COLO829 (cell line): Measurements from ENCODE around the gene ADAMTS2.

Experiments
- DNase-seq: peaks from one replicate; pipeline ENCODE4 v3.0.0; 2012; ENCODE audit warnings: low spot score

ADAMTS2 gene

DNA sequence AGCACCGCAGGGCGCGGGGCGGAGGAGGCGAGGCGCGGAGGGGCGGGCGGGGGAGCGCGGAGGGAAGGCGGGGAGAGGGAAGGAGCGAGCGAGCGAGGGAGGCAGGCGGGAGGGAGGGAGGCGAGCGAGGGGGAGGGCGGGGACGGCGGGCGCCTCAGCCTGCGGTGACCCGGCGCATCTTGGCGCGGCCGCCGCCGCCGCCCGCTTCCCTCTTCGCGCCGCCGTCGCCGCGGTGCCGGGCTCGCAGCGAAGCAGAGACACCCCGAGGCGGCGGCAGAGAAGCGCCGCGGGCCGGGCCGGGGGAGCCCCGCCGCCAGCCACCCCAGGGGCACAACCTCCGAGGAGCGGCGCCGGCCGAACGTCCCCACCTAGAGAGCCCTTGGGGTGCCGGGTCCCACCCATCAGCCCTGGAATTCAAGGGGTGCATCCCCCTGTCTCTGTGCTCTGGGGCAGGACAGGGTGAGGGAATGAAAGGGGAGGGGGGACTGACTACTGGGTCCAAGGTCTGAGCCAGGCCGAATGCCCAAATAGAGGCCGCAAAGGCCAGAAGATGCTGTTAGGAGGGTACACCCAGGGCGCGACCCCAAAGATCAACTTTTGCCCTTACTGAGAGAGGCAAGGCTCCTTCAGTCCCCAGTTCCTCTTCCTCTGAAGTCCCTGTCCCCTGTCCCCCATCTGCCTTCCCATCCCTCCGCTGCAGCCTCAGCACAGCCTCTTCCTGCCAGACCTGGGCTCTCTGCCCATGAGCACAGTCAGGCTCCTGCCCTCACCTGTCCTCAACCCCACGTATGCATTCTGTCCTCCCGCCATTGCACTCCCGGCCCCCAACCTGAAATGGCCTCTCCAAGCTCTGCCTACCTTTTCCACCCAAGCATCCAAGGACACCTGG, at the start of gene ADAMTS2:
TSS of gene ADAMTS2 (minus strand) at position 29 of the 889 bp plus-strand sequence. CDS start 133 bp downstream, outside the sequence.
- no peak for DNase-seq

DNA sequence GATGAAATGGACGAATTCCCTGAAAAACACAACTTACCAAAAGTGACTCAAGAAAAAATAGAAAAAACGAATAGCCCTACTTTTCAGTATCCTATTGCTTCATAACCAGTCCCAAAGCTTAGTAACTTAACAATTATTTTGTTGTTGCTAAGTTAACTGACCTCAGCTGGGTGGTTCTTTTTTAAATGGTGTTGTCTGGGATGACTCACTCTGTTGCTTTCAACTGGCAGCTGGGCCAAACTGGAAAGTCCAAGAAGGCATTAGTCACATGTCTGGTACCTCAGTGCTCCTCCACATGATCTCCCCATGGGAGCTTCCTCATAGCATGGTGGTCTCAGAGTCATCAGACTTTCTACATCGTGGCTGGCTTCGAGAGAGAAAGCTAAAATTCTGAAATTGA, 47.8 kb upstream of the ADAMTS2 start:
- no peak for DNase-seq

DNA sequence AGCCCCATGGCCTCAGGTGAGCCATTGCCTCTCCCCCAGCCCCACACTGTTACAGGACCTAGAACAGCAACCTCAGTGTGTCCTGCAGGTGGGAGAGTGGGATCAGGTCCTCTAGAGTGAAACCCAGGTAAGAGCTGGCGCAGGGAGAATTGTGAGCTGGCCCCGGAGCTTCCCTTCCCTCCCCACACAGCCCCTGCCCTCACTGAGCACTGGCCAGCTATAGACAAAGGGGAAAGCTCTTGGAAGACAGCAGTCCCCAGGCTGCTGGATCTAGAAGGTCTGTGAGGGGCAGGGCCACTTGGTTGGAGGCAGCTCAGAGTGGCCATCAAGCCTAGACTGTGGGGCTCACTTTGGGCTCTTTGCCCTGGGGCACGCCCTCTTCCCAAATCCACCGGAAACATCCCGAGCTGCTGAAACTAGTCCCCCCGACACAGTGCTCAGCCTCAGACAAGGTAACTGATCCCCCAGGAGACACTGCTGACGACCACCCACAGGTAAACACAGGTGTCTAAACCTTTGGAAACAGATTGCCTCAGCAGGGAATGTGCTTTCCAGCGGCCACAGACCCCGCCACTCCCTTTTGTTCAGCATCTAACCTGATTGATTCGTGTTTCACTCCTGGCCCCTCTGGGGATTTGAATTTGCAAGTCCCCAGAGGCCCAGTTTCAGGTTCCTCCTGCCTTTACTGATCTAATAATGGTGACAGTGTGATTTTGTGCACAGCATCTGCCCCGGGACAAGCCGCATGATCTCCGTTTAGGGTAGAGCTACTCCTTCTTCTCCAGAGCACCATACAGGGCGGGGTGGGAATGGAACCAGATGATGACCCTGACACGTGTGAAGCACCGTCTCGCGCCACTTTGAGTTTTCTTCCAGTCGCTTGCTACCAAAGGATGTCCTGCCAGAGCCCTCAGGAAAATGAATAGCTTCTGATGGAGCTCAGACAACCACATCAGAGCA, 42.2 kb upstream of the ADAMTS2 start:
- no peak for DNase-seq

DNA sequence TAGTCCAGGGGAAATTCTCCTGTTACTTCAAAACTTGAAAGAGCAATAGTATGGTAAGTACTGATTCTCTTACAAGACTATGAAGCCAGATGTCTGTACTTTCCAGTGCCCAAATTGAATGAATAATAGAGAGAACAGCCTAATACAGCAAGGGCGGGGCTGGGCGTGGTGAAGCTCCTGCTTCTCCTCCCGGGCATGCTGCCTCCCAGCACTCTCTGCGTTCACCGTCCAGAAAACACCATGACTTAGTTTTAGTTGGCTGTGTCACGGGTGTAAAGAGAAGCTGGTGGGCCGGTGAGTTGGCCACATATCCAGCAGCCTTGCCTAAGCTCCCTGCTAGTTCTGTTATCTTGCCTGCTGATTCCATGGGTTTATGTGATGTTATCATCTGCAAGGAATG, 40.7 kb upstream of the ADAMTS2 start:
- no peak for DNase-seq

DNA sequence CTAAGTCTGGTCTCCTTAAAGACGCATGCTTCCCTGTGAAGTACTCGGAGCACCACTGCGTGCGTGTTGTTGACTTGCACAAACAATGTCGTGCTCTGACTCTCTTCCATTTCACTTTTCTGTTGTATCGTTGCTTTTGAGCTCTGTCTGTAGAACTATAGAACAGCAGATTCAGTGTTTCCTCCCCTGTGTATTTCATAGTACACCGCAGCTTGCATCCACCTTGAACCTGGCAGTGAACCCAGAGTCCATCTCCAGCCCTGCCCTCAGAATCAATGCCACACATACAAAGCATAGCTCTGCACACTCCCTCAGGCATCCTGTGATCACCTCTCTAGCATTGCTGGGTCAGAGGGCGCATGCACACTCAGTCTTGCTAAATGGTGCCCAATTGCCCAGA, 37.2 kb upstream of the ADAMTS2 start:
- no peak for DNase-seq

DNA sequence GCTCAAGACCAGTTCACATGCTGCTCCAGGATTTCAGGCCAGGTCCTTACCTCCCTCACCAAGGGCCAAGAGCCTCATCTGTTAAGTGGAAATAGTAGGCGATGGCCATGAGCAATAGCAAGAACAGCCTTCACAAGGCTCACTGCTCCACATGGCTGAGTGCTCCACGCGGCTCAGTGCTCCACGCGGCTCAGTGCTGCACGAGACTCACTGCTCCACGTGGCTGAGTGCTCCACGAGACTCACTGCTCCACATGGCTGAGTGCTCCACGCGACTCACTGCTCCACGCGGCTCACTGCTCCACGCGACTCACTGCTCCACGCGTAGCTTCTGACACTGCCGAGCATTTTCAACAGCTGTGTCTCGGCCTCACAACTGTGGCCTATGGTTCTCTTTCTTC, 36.4 kb upstream of the ADAMTS2 start:
- no peak for DNase-seq

DNA sequence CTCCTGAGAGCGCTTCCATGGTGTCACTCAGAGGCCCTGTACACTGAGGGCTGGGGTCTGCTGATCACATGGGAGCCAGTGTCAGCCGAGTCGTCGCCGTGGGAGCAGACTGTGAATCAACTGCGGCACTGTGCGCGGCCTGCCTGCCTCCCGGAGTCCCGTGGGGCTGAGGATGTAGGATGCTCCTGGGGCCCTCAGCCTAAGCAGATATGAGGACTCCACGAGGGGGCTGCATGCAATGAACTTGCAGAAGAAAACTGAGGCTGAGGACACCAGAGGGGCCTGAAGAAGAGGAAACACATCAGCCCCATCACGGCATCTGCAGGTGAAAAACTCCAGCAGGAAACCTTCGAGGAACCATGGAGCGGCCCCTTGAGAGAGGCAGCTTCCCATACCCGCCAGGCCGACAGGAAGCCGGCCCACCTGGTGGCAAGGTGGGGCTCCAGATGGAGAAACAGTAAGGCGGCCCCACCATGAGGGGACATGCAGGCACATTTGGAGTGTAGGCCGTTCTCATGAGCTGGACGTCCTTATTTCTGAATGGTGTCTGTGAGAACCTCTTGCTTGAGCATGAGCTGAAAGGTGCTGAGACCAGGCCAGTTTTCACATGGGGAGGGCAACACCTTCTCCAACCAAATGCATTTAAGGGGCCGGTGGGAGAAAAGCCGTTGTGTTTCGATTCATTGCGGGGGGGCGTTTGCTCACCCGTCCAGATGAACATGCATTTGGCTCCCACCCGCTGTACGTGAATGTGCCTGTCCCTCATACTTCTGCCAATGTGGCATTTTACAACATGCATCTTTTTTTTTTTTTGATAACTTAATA, 35.2 kb upstream of the ADAMTS2 start:
- DNase-seq = no peak

DNA sequence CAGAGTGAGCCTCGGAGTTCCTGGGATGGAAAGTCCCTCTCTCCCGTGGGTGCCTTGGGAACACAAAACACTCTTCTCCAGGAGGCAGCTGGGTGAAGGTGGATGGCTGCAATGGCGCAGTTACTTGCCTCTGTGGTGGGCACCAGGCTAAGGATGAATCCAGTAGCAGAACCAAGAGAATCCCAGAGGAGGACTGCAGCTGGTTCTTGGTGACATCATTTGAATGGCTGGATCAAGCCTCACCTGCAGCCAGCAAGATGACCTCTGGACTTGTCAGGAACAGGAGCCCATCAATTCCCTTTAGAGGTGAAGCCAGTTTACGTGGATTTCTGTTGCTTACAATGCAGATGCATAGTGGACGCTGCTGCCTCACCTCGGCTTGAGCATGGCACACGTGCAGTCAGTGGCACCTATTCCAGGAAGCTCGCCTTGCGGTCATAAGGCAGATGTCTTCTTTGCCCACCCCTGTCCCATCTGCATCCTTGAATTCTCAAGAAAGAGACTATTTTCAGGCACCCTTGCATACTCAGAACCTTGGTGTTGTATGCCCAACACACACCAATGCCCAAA, 34.1 kb upstream of the ADAMTS2 start:
- no peak for DNase-seq

DNA sequence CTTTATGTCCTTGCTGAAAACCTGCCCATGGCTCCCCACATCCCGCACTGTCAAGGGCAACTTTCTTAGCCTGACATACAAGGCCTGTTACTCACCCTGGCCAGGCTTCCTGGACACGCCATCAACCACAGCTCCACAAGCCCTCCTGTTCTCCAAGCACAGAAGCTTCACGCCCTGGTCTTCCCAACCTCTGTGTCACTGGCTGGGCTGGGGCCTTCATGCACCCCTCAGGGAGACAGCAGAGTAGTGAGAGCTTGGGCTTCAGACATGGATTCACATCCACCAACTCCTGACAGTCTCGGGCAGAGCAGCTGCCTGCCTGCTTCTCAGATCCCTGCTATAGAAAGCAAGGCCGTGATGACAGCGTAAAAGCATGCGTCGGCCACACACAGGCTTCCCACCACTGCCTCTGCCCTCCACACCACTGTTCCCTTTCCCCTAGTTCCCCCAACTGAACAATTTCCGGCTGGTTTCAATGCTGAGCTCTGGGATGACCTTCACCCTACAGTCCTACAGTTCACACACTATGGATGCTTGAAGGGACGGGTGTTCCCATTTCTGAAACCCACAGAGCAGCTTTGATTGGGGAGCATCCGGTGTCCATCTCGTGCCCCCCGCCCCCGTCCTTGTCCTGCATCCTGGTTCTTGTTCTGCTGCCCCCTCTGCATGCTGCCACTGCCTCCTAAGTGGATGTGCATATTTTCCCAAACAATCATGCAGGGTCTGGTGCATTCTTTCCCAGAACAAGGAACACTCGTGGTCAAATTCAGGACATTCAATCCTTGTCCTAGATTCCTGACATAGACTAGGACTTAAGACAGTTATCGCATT, 33.4 kb upstream of the ADAMTS2 start:
- DNase-seq = no peak

DNA sequence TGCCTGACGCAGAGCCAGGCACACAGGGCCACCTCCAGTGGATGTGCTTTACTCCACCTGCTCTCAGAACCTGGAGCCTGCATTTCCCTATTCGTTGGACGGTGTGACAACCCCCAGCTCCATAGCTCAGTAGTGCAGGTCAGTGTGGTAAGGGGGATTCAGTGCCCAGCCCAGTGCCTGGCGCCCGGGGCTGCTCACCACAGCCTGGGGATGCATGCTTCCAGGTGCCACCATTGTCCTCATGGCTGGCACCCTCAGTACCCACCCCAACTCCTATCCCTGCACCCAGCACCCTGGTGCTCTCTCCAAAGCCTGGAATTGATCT, 32.8 kb upstream of the ADAMTS2 start:
- no peak for DNase-seq

DNA sequence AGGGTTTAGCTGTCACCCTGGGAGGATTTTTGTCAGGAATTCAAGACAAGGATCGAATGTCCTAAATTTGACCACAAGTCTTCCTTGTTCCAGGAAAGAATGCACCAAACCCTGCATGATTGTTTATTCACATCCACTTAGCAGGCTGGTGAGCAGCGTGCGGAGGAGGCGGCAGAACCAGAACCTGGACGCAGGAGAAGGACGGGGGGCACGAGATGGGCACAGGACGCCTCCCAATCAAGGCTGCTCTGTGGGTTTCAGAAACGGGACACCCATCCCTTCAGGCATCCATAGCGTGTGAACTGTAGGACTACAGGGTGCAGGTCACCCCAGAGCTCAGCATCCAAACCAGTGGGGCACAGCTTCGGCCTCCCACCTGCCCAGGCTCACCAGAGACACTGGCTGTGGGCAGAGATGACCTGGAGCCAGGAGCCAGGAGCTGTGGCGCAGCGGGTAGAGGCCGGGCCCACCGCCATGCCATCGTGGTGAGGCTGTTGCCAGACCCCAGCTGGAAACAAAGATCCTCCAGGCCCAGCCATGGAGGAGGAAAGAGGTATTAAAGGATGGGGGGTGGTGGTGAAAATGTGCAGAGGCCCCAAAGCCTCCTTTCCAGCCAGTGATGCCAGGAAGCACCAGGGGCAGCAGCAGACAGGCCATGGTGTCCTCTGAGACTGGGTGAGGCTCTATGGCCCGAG, 32.3 kb upstream of the ADAMTS2 start:
- no peak for DNase-seq

DNA sequence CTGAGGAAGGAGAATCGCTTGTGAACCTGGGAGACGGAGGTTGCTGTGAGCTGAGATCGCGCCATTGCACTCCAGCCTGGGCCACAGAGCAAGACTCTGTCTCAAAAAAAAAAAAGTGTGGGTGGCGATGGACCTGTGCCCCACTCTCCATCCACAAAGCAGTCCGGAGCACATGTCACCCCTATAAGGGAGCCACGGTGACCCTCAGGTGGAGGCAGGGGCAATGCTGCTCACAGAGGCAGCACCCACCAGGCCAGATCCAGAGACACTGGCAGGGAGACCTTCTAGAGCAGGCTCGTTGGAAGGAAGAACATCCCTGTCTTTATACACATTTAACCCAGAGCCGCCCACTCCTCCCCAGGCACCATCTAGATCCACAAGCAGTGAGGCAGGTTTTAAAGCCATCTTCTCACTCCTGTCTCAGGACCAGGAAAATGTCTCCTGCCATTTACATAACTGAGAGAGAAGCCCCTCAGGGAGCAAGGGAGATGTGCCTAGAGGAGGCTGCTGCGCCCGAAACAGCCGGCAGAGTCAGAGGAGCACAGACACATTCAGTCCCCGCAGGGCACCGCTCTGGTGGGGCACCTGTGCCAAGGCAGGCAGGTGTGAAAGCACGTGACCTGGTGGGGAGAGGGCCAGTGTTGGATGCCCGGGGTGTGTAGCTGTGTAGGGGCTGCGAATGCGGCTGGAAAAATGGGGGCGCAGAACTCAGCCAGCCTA, 31.6 kb upstream of the ADAMTS2 start:
- no peak for DNase-seq

DNA sequence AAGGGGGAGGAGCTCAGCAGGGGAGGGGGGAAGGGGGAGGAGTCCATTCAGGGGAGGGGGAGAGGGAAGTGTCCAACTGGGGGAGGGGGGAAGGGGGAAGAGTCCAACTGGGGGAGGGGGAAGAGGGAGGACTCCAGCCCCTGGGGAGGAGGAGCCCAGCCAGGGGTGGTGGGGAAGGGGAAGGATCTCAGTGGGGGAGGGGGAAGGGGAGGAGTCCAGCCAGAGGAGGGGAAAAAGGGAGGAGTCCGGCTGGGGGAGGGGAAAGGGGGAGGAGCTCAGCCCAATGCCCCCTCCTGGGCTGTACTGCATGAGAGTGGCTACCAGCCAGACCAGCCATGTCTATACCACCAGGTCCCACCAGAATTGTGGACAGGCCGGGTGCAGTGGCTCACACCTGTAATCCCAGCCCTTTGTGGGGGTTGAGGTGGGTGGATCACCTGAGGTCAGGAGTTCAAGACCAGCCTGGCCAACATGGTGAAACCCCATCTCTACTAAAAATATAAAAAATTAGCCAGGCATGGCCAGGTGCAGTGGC, 30.6 kb upstream of the ADAMTS2 start:
- DNase-seq = no peak

DNA sequence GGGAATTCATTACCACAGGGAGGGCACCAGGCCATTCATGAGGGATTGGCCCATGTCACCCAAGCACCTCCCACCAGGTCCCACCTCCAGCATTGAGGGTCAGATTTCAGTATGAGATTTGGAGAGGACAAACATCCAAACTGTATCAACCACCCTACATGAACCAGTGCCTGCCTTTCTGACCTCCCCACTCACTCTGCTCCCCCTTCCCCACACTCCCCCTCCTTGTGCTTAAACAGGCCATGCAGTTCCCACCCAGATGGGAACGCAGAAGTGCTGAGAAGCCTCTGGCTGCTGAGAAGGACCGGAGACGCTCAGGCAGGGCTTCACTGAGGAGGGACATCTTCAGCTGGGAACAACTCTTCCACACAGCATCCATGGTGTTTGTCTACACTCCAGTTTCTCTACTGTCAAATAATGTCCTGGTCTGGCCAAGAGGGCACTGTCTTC, 30.0 kb upstream of the ADAMTS2 start:
- no peak for DNase-seq

DNA sequence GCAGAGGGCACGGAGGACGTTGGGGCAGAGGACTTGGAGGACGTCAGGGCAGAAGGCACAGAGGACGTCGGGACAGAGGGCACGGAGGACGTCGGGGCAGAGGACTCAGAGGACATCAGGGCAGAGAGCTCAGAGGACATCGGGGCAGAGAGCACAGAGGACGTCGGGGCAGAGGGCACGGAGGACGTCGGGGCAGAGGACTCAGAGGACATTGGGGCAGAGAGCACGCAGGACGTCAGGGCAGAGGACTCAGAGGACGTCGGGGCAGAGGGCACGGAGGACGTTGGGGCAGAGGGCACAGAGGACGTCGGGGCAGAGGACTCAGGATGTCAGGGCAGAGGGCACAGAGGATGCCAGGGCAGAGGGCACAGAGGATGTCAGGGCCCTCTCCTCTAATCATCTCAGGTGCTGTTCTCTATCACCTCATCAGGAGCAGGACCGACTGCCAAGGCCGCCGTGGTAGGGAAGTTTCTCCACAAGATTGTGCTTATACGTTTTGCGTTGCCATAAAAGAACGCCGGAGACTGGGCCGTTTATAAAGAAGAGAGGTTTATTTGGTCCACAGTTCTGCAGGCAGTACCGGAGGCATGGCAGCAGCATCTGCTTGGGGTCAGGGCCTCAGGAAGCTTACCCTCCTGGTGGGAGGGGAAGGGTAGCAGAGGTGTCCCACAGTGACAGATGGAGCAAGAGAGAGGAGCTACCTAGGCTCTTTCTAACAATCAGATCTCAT, 29.4 kb upstream of the ADAMTS2 start:
- DNase-seq = no peak

DNA sequence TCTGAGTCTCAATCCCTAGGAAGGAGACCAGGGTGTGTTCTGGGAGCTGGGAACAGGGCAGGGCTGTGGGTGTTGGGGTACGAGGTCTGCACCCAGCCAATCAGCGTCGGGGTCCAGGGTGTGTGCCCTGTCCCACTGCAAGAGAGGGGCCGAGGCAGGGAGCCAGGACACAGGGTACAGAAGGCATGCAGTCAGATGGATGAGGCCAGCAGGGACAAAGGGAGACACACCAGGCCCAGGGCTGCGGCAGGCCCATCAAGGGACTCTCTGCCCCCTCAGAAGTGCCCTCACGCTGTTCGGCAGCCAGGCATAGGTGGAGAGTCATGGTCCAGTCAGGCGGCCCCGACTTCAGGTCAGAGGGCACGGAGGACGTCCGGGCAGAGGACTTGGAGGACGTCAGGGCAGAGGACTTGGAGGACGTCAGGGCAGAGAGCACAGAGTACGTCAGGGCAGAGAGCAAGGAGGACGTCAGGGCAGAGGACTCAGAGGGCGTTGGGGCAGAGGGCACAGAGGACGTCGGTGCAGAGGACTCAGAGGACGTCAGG, 28.8 kb upstream of the ADAMTS2 start:
- no peak for DNase-seq

DNA sequence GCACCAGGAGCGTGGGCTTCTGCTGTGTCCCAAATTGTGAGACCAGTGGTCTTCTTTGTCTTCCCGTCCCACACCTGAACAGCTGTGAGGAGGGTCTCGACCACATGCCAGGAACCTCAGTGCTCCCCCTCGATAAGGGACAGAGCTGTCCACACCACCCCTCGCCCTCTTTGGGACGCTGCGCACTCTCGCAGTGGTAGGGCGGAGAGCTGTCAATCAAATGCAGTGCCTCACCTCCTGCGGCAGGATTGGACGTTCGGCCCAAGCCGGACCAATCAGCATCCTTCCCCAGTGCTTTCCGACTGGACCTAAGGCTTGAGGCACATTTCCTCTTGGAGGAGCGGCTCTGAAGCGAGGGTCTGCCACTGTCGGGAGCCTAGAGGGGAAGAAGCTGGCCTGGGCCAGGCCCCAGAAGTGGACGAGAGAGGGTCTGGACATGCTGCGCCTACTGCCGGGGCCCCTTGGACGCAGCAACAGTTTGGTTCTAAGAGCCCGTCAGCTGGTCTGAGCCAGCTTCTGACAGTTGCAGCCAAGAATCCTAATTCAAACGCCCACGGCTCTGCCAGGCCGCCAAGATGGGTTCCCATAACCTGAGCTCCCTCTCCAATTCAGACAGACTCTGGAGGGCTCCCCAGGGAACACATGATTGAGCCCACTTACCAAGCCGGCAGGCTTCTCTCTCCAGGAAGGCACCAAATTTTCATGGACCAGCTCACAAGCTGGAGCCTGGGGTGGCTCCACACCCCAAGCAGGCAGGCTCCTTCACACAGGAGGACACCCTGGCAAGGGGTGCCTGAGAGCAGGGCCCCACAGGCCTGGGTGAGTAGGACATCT, 28.1 kb upstream of the ADAMTS2 start:
- no peak for DNase-seq
